Measurements from ENCODE around the gene TYMS.

DNA sequence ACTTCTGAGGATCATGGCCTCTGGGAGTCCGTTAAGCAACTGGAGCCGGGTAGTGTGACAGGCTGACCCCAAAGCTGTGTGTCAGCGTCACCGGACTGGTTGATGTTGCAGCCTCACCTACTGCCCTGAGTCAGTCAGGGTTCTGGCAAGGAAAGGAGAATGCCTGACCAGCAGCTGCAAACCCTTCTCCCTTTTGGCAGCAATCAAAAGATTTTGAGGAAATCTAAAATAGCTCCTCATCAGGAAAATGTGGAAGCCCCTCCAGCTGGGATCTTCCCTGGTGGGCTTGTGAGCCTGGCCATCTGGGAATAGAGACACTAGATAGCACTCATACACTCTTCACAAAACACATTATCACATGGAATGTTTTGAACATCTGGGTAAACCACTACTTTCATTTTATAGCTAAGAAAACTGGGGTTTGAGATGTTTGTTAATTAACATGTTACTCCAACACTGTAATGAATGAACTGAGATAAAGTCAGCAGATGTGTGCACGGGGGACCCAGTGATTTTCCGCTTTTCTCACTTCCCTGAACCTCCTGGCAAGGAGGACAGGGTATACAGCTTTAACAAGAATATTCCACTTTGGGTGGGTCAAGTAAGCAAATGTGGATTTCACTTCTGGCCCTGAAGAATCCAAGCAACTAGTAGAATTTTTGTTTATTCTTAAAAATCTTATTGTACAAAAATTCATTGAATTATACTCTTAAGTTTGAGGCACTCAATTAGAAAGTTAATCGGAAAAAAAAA lies 36.0 kb upstream of the TYMS start:
- no peak for TF ChIP-seq EZH2 (IDR thresholded peaks at IDR 0.05; ENCODE audit: insufficient read depth, poor library complexity, severe bottlenecking)
- TF ChIP-seq EZH2phosphoT487 (IDR thresholded peaks at IDR 0.05; ENCODE audit: insufficient read depth, low read depth) = no peak

All from GM23248 (cell line).